H9 (cell line): ENCODE results near the gene CYGB. TPM values are rescaled to one million over a fixed set of nuclear protein-coding genes. Genes with fewer than 3 reads are reported as not detected.

Experiments
- DNase-seq: peaks from one replicate; pipeline ENCODE4 v3.0.0-alpha.2; 2017
- H2AFZ ChIP-seq: one replicate; pipeline ENCODE4 v1.6.1; 2013; ENCODE audit warnings: mild to moderate bottlenecking, low read length, control low read depth, moderate library complexity
- H2AK5ac ChIP-seq: 2 replicates; pipeline ENCODE4 v1.6.1; 2013; ENCODE audit warnings: low read length, control low read depth, mixed read lengths; ENCODE audit not compliant: insufficient read length
- H2BK120ac ChIP-seq: one replicate; pipeline ENCODE4 v1.6.1; 2013; ENCODE audit warnings: low read depth, mild to moderate bottlenecking, low read length, control low read depth, inconsistent platforms; ENCODE audit not compliant: poor library complexity, severe bottlenecking
- H2BK12ac ChIP-seq: 2 replicates; pipeline ENCODE4 v1.6.1; 2013; ENCODE audit warnings: low read length, control low read depth, mixed read lengths, low read depth; ENCODE audit not compliant: insufficient read length
- H2BK15ac ChIP-seq: 2 replicates; pipeline ENCODE4 v1.6.1; 2013; ENCODE audit warnings: low read depth, low read length, control low read depth
- H2BK20ac ChIP-seq: one replicate; pipeline ENCODE4 v1.6.1; 2013; ENCODE audit warnings: low read depth, mild to moderate bottlenecking, low read length, control low read depth, inconsistent platforms; ENCODE audit not compliant: poor library complexity, severe bottlenecking
- H2BK5ac ChIP-seq: 2 replicates; pipeline ENCODE4 v1.6.1; 2013; ENCODE audit warnings: low read length, control low read depth, mixed read lengths; ENCODE audit not compliant: insufficient read length
- H3K14ac ChIP-seq: 2 replicates; pipeline ENCODE4 v1.6.1; 2013; ENCODE audit warnings: low read length, control low read depth; ENCODE audit not compliant: insufficient read depth
- H3K18ac ChIP-seq: 2 replicates; pipeline ENCODE4 v1.6.1; 2013; ENCODE audit warnings: low read depth, mild to moderate bottlenecking, mixed read lengths, low read length, control low read depth; ENCODE audit not compliant: insufficient read length
- H3K23ac ChIP-seq: 2 replicates; pipeline ENCODE4 v1.6.1; 2013; ENCODE audit warnings: low read length, control low read depth, mixed read lengths, low read depth; ENCODE audit not compliant: insufficient read length
- H3K23me2 ChIP-seq: 2 replicates; pipeline ENCODE4 v1.6.1; 2013; ENCODE audit warnings: low read depth, mild to moderate bottlenecking, mixed read lengths, low read length, control low read depth; ENCODE audit not compliant: insufficient read length, poor library complexity, severe bottlenecking
- H3K27ac ChIP-seq: 2 replicates; pipeline ENCODE4 v1.5.1; 2013; ENCODE audit warnings: low read length, control low read depth, mixed read lengths, low read depth; ENCODE audit not compliant: insufficient read length
- H3K27me3 ChIP-seq: 2 replicates; pipeline ENCODE4 v1.6.1; 2013; ENCODE audit warnings: low read length, control low read depth, inconsistent platforms; ENCODE audit not compliant: insufficient read depth
- H3K4ac ChIP-seq: 2 replicates; pipeline ENCODE4 v1.6.1; 2013; ENCODE audit warnings: low read depth, mild to moderate bottlenecking, control low read depth, inconsistent platforms, low read length, moderate library complexity
- H3K4me1 ChIP-seq: 2 replicates; pipeline ENCODE4 v1.6.1; 2013; ENCODE audit warnings: low read length, control low read depth, inconsistent platforms; ENCODE audit not compliant: insufficient read depth
- H3K4me2 ChIP-seq: 2 replicates; pipeline ENCODE4 v1.6.1; 2013; ENCODE audit warnings: low read length, control low read depth, mixed read lengths; ENCODE audit not compliant: insufficient read length, insufficient read depth
- H3K56ac ChIP-seq: 2 replicates; pipeline ENCODE4 v1.6.1; 2013; ENCODE audit warnings: low read depth, mild to moderate bottlenecking, mixed read lengths, low read length, control low read depth; ENCODE audit not compliant: insufficient read length
- H3K79me1 ChIP-seq: 2 replicates; pipeline ENCODE4 v1.6.1; 2013; ENCODE audit warnings: low read depth, mild to moderate bottlenecking, moderate library complexity, low read length, control low read depth, inconsistent platforms; ENCODE audit not compliant: insufficient read depth, poor library complexity, severe bottlenecking
- H3K79me2 ChIP-seq: 2 replicates; pipeline ENCODE4 v1.6.1; 2013; ENCODE audit warnings: low read length, control low read depth, inconsistent platforms; ENCODE audit not compliant: insufficient read depth
- H3K9ac ChIP-seq: 2 replicates; pipeline ENCODE4 v1.6.1; 2013; ENCODE audit warnings: low read length, control low read depth, mixed read lengths; ENCODE audit not compliant: insufficient read length; ENCODE audit errors: extremely low read depth
- H3K9me3 ChIP-seq: one replicate; pipeline ENCODE4 v1.6.1; 2013; ENCODE audit warnings: low read depth, low read length, inconsistent platforms; ENCODE audit not compliant: control insufficient read depth
- H3T11ph ChIP-seq: one replicate; pipeline ENCODE4 v1.6.1; 2013; ENCODE audit warnings: mild to moderate bottlenecking, low read length, control low read depth, inconsistent platforms
- H4K20me1 ChIP-seq: one replicate; pipeline ENCODE4 v1.6.1; 2013; ENCODE audit not compliant: control insufficient read depth, insufficient read length, insufficient read depth
- H4K5ac ChIP-seq: 2 replicates; pipeline ENCODE4 v1.6.1; 2013; ENCODE audit warnings: low read depth, mild to moderate bottlenecking, mixed read lengths, low read length, control low read depth; ENCODE audit not compliant: insufficient read length
- H4K8ac ChIP-seq: replicated peaks from 2 replicates; pipeline ENCODE4 v1.6.1; 2013; ENCODE audit warnings: low read length, control low read depth, mixed read lengths, low read depth; ENCODE audit not compliant: insufficient read length
- H4K91ac ChIP-seq: 2 replicates; pipeline ENCODE4 v1.6.1; 2013; ENCODE audit warnings: low read depth, mild to moderate bottlenecking, moderate library complexity, mixed read lengths, low read length, control low read depth; ENCODE audit not compliant: insufficient read length
- H3K27ac Mint-ChIP-seq, 3 experiments: 2 replicates in 2 of 3; 3 replicates in 1 of 3; pipeline ENCODE4 v1.8.0; 2020 to 2021; ENCODE audit warnings: mixed read lengths in 3 of 3, mild to moderate bottlenecking in 1 of 3, moderate library complexity in 1 of 3
- H3K27me3 Mint-ChIP-seq: 2 replicates; pipeline ENCODE4 v1.8.0; 2021; ENCODE audit warnings: low read depth, mild to moderate bottlenecking, moderate library complexity, mixed read lengths
- H3K36me3 Mint-ChIP-seq, 3 experiments: 2 replicates in 2 of 3; 3 replicates in 1 of 3; pipeline ENCODE4 v1.8.0; 2020 to 2021; ENCODE audit warnings: low read depth in 3 of 3, mixed read lengths in 3 of 3; ENCODE audit not compliant: insufficient read depth in 1 of 3
- H3K4me1 Mint-ChIP-seq, 2 experiments: 2 replicates each; pipeline ENCODE4 v1.8.0; 2020; ENCODE audit warnings: mixed read lengths in 2 of 2
- H3K4me3 Mint-ChIP-seq, 2 experiments: 2 replicates in 1 of 2; 3 replicates in 1 of 2; pipeline ENCODE4 v1.8.0; 2020 to 2021; ENCODE audit warnings: mild to moderate bottlenecking in 2 of 2, mixed read lengths in 2 of 2, moderate library complexity in 1 of 2
- H3K9me3 Mint-ChIP-seq, 2 experiments: 2 replicates in 1 of 2; 3 replicates in 1 of 2; pipeline ENCODE4 v1.8.0; 2020; ENCODE audit warnings: mild to moderate bottlenecking in 2 of 2, mixed read lengths in 2 of 2, moderate library complexity in 1 of 2
- WGBS: extraction: QIAGEN DNeasy Blood & Tissue Kit; methylation state at CpG from one replicate; pipeline ENCODE4 v1.1.7; 2013; ENCODE audit warnings: missing lambda C conversion rate, low lambda C conversion rate, mixed read lengths; ENCODE audit not compliant: insufficient read length; ENCODE audit errors: extremely low coverage; 5-methylcytosine and 5-hydroxymethylcytosine counted together
- total RNA-seq: library from RNA; stranded (reverse); gene quantifications from 2 replicates; pipeline ENCODE4 v1.2.1, GENCODE V29; 2021
- TF ChIP-seq, protein P1 (sequence below): fragments of 200-600 bp; sonication (generic); conservative IDR thresholded peaks from 3 replicates; pipeline ENCODE4 v1.8.0; 2021; ENCODE audit warnings: antibody characterized with exemption, mild to moderate bottlenecking

Gene CYGB
- total RNA-seq, 1 experiment from 2014 or later, result 2.4 TPM

DNA sequence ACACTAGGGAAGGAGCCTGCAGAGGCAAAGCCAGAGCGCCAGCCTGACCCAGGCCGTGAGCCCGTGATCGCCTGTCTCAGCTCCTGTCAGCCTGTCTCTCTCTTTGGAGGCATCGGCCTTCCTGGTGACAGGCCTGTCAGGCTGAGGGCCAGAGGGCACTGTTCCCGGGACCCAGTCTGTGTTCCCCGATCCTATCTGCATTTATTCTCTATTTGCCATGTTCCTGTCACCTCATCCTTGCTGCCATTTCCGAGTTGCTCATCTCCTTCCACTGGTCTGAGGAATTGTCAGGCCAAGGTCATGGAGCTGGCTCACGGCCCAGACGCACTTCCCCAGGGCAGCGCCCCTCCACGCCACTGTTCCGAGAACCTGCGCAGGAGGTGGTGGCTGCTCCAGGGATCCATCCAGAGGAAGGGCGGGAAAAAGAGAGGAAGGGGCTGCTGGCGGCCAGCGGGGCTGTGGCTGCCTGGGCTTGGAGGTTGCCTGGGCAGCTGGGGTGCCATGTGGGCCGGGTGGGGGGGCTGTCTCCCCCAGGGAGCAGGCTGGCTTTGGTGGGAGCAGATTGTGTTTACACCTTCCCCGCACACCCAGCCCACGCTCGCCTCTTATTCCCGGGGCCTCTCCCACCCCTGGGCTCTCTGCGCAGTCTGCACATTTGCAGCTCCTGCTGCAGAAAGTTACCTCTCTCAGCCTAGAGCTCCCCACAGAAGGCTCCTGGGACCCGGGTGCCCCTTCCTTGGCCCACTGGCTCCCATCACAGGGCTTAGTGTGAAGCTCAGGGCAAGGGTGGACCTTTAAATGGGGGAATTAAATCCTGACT is 7.2 kb upstream of the CYGB start:
- H3K27me3 Mint-ChIP-seq, result peaks cover 19% of the 10 kb centered on the region
- Histone ChIP-seq H2AK5ac (no peak overlapping the region), H3K4me1 (peaks cover 2% of the 10 kb centered on the region; the same call in 1 of the 2 replicates), H2AFZ (no peak overlapping the region), H4K20me1 (no peaks in the 10 kb centered on the region), H3K27me3 (no peaks in the 10 kb centered on the region), H2BK120ac (no peak overlapping the region), H3K4me2 (no peak overlapping the region), H4K8ac (no peak overlapping the region), H2BK20ac (no peak overlapping the region), H3K79me2 (no peaks in the 10 kb centered on the region), H3K23me2 (peaks cover 4% of the 10 kb centered on the region), H3K23ac (no peak overlapping the region), H2BK5ac (no peak overlapping the region), H2BK15ac (no peak overlapping the region), H3K18ac (no peak overlapping the region), H3K79me1 (no peaks in the 10 kb centered on the region), H3K27ac (no peak overlapping the region), H4K91ac (no peak overlapping the region), H3K56ac (no peak overlapping the region), H2BK12ac (no peak overlapping the region), H3K9ac (no peak overlapping the region), H4K5ac (no peak overlapping the region), H3K9me3 (no peaks in the 10 kb centered on the region), H3K14ac (no peak overlapping the region), H3T11ph (no peak overlapping the region), H3K4ac (no peak overlapping the region)
- H3K27ac Mint-ChIP-seq, result no peak overlapping the region
- H3K9me3 Mint-ChIP-seq, result no peaks in the 10 kb centered on the region
- no peaks in the 10 kb centered on the region for H3K36me3 Mint-ChIP-seq
- peak overlapping the region in 1 of 2 experiments; percentile 16; a peak in 2 of 5 replicates for H3K4me3 Mint-ChIP-seq
- no peak for DNase-seq
- peaks cover 29 to 31% of the 10 kb centered on the region in 2 experiments for H3K4me1 Mint-ChIP-seq
- TF ChIP-seq, protein P1, sequence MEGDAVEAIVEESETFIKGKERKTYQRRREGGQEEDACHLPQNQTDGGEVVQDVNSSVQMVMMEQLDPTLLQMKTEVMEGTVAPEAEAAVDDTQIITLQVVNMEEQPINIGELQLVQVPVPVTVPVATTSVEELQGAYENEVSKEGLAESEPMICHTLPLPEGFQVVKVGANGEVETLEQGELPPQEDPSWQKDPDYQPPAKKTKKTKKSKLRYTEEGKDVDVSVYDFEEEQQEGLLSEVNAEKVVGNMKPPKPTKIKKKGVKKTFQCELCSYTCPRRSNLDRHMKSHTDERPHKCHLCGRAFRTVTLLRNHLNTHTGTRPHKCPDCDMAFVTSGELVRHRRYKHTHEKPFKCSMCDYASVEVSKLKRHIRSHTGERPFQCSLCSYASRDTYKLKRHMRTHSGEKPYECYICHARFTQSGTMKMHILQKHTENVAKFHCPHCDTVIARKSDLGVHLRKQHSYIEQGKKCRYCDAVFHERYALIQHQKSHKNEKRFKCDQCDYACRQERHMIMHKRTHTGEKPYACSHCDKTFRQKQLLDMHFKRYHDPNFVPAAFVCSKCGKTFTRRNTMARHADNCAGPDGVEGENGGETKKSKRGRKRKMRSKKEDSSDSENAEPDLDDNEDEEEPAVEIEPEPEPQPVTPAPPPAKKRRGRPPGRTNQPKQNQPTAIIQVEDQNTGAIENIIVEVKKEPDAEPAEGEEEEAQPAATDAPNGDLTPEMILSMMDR, result no peak
- no CpG with 5 or more reads among the region's 24 CpGs for WGBS
